COLO829 (cell line): Measurements from ENCODE around the gene JAM3.
"Not testable (repeated sequence)": the region's sequence is repeated elsewhere in the genome, so short reads cannot be mapped to it uniquely, and the experiment has no call there.

Experiments
- DNase-seq: peaks from one replicate; pipeline ENCODE4 v3.0.0; 2012; ENCODE audit warnings: low spot score

JAM3 gene

DNA sequence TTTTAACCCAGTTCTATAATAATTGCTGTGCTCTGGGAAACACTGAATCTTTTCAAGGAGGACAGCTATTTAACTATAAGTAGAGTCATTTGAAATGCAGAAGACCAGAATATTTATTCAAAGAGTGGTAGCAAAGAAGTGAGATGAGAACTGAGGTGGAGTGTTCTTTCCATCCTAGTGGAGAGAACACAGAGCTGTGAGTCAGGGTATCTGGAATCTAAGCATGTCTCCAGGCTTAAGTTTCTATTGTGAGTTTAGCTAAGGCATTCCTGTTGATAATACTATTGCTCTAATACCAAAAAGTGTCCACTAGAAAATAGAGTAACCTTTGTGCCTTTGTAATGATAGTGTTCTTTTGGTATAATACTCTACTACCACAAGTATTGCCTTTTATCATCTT is 32.4 kb downstream of the JAM3 start:
- no peak for DNase-seq

DNA sequence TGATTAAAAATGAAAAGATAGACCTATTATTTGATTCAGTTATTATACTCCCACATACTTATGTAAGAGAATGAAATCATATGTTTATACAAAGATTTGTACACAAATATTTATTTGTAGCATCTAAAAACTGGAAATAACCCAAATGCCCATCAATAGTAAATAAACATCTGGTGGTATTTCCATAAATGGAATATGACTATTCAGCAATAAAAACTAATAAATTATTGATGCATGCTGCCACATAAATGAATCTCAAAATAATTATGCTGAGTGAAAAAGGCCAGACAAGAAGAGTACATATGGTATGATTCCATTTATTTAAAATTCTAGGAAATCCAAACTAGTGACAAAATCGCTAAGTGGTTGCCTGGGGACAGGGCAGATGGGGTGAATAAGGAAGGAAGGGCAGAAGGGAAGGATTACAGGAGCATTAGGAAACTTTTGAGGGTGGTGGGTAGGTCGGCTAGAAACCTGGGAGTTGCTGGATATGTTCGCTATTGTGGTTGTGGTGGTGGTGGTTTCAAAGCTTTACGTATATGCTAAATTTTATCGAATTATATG is 41.5 kb downstream of the JAM3 start:
- DNase-seq = no peak

DNA sequence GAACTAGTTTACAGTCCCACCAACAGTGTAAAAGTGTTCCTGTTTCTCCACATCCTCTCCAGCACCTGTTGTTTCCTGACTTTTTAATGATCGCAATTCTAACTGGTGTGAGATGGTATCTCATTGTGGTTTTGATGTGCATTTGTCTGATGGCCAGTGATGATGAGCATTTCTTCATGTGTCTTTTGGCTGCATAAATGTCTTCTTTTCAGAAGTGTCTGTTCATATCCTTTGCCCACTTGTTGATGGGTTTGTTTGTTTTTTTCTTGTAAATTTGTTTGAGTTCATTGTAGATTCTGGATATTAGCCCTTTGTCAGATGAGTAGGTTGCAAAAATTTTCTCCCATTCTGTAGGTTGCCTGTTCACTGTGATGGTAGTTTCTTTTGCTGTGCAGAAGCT is 44.9 kb downstream of the JAM3 start:
- not testable (repeated sequence) for DNase-seq

DNA sequence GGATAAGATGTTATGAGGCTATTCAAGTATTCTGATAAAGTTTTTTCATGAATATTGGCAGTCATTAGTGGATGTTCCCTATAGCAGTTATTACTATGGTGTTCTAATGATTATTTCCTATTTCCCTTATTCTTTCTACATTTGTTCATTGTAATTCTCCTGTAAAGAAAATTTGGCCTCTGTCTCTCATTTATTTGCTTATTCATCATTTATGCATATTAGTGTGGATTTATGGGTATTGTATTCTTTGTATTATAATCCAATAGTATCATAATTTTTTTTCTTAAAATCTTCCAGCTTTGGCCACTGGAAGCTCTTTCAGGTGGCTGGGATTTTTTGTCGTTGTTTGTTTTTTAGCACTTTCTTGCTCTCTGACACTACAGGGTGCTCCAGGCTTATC is 47.3 kb downstream of the JAM3 start:
- DNase-seq = no peak

DNA sequence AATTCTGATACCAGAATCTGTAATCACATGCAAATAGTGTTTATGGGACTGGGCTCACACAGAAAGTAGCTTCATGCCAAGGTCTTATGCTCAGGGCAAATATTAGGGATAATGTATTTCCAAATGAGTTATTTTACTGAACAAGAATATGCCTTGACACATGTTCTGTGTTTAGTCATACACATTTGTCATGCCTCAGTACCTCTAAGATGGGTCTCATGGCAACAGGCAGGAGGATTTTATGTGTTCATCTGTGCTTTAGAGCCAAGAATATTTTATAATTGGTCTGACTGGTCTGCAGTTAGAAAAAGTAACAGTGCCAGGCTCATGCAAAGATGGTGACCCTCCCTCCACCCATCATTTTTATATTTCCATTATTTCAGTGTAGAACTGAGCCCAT is 49.1 kb downstream of the JAM3 start:
- no peak for DNase-seq

DNA sequence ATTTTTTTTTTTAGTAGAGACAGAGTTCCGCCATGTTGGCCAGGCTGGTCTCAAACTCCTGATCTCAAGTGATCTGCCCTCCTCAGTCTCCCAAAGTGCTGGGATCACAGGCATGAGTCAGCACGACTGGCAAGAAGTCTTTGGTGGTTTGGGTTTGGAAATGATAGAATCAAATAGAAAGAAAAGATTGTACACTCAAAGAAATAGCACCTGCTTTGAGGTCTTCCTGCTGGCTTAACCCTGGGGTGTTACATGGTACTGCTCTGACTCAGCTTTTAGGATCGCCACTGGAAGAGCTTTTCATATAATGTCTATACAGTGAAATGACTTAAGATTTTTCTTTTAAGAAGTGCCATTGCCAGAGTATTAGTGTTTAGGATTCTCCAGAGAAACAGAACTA is 50.2 kb downstream of the JAM3 start:
- DNase-seq = no peak

DNA sequence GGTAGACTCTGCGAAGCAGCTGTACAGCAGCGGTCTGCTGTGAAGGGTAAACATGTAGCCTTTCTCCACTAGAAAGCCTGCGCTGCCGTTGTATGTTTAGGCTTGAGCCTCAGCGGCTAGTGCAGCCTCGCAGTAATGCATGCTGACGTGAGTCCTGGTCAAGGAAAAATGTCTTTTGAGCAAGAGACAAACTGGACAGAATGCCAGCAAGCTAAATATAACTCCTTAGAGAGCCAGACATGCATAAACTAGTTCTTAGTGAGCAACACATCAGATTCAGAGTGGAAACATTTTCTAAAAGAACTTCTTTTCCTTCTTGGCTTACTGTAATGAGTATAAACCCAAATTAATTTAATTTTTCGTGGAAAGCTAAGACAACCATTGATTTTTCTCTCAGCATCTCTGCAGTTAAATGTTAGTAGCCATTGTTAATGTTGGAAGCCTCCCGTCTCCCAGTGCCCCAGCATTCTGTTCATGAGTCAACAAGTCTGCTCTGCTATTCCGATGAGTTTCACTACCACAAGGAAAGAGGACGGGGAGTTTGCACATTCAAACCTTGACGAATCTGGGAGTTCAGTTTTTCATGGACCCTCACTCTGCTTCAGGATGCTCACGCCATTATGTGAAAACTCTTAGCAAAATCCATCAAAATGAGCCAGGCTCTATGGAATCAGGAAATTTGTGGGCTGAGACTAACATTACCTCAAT is 51.4 kb downstream of the JAM3 start:
- DNase-seq = no peak

DNA sequence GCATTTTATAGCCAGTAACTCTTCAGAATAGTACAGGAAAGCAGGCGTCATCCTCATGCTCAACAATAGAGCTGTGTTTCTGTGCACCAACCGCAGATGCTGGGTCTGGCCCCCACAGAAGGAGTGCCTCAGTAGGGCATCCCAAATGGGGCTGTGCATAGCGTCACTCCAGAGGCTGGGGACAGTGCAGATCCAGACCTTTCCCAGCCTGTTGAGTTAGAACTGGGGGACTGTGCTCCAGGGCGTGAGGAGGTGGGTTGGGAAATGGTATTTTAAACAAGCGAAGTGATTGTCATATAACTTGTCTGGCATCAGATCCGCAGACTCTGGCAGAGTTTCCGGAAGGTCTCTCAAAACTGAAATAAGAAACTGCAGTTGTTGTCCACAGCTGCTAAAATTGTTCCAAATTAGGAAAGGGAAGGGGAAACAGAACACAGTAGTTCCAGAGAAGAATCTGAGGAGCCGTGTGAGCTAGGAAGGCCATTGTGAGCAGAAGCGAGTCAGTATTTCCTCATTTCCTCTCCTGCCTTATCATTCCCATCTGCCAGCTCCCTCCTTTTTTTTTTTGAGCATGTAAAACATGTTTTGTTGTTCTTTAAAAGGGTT is 52.2 kb downstream of the JAM3 start:
- peak; percentile 58 for DNase-seq

DNA sequence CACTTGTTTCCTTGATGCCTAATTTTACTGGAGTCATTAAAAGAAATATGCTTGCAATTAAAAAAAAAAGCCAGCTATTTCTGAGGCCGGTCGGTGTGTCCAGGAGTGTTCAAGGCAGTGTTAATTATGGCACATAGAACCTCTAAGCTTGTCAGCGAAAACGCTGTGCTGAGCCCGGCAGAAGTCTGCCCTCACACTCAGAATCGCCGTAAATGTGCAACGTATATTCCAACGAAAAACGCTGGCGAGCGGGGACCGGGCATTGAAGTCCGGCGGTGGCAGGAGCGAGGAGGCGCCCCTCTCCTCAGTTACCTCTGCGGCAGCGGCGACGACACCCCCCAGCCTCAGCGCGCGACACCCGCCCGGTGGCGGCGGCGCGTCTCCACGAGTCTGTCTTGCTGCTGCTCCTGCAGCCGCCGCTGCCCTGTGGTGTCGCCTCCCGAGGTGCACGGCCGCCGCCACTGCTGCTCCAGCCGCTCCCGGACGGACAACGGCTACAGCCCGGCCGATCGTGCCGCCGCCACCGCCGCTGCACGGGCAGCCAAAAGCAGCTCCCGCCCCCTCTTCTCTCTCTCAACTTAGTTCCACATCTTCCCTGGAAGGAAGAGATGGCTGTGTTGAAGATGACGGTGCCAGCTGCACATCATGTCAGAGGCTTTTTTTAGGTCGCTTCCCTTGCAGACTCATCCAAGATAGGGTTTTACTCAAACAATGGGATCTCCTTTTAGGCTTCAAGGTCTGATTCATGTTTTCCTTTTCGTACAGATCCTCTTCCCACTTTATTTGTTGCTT is 56.0 kb downstream of the JAM3 start:
- DNase-seq = no peak

DNA sequence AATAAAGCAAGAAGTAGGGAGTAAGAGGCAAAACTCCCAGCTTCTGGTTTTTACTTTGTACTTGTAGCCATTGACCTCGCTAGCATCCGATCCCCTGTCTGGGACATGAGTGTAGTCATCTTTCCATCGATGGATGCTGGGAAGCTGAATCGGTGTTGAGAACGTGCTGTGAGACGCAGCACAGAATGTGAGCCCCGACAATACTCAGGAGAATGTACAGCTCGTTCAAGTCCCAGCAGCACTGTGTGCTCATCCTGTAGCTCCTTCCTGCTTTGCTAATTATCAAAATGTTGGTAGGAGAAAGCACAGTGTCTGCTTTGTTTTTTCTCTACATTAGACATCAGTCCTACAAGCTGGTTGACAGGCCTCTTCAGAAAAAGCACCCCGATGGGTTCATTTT is 56.6 kb downstream of the JAM3 start:
- no peak for DNase-seq

DNA sequence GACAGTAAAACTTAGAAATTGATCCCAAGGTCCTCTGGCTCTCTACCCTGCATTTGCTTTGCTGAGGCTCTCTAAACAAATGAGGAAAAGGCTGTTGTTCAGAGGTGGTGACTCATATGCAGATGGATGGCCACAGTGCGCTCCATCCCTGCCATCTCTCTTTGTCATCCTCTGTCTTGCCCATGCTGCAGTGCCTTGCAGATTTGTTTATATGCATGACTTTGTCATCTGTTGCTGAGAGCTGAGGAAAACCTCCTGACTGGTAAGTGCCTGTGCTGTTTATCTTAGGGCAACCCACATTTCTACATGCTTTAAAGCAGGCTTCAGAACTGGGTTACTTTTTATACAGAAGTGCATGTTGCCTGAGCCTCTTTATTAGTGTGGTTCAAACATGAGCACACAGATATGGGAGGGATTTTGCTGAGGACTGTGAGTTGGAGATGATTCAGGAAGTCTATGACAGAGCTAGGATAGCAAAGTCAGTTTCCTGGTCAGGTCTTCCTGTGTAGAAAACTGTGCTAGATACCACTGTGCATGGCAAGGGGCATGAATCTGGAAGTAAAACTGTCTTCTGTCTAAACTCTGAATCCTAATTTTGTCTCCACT is 57.4 kb downstream of the JAM3 start:
- no peak for DNase-seq

DNA sequence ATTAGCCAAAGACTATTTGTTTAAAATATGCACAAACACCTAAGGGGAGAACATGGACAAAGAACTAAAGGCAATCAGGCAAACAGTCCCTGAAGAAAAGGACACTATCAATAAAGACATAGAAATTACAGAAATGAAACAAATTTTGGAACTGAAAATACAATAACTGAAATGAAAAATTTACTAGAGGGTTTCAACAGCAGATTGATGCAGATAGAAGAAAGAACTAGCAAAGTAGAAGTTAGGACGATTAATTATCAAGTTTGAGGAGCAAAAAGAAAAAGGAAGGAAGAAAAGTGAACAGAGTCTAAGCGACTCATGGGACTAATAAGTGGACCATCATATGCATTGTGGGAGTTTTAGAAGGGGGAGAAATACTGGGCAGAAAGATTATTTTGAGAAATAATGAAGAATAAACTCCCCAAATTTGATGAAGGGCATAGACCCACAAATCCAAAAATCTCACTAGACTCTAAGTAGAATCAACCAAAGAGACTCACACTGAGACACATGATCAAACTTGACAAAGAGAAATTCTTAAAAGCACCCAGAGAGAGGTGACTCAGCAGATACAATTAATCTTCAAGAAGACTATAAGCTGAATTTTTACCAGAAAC is 62.9 kb downstream of the JAM3 start:
- DNase-seq = no peak

DNA sequence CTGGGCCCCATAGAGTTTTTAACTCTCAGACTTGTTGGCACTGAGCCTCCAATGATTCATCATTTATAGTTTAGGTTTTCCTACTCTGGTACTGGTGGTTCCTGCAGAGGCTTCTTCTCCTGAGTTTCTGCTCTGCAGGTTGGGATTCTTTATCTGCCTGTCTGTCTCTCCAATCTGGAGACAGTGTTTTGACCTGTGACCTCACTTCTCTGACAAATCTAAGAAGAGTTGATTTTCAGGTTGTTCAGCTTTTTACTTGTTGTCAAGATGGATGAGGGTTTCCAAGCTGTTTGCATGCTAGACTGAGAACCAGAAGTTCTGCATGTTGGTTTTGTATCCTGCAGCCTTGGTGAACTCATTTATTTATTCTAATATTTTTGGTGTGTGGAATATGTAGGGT is 63.9 kb downstream of the JAM3 start:
- no peak for DNase-seq

DNA sequence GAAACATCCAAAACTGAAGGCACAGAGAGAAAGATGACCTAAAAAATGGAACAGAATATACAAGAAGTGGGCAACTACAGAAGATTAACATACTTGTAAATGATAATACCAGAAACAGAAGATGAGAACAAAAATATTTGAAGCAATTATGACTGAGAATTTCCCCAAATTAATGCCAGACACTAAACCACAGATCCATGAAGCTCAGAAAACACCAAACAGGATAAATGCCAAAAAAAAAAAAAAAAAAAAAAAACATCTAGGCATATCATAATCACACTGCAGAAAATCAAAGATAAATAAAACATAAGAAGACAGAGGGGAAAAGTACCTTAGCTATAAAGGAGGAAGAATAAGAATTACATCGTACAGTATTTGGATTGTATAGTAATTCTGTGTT is 65.3 kb downstream of the JAM3 start:
- no peak for DNase-seq

DNA sequence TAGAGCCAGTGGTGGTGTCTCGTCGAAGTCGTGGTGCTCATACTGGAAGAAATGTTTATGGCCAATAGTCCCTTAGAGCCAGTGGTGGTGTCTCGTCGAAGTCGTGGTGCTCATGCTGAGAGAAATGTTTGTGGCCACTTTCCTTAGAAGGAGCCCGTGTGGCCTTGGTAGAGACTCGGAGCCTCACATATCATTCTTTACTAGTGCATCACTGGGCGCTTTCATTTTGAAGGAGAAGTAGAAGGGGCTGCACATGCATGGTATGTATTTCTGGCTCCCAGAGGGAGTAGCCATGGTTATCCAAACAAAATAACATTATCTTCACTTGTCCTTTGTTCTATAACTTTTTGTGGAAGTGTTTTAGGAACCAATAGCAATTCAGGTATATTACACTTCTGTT is 69.5 kb downstream of the JAM3 start:
- no peak for DNase-seq

DNA sequence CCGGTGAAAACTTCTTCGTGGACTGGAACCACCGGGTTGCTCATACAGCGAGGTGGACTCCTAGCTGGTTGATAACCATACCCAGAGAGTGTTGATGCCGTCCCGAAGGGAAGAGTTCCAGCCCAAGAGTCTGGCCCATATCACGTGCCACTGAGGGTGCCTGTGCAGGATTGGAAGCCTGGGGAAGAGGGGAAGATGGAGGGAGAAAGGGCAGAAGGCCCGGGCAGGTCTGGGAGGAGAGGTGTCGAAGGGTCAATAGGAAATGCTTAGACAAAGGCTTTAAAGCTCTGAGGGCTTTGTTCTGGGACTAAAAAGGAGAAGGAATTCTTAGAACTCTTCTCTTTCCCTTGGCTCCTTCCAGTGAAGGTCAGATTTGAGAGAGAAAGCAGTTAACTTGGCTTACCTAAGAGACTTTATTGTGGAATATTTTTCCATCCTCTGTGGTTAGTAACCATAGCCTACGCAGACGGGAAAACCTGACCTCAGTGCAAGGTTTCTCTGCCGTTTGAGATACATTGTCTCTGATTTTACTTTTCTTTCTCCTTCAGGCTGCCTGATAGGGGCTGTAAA is 70.5 kb downstream of the JAM3 start:
- DNase-seq = no peak

DNA sequence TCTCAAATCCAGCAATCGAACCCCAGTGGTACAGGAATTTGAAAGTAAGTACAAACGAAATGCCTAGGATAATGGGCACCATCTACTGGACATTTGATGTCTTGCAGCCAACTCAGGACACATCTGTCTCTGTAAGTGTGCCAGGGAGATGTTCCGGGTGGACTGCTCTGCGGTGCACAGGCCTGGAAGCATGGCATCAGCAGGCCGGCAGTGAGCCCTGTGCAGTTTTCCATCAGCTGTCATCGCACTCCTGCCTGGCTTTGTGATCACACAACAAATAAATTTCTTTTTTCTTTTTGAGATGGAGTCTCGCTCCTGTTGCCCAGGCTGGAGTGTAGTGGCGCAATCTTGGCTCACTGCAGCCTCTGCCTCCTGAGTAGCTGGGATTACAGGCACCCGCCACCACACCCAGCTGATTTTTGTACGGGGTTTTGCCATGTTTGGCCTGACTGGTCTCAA is 71.0 kb downstream of the JAM3 start:
- DNase-seq = peak; percentile 74

DNA sequence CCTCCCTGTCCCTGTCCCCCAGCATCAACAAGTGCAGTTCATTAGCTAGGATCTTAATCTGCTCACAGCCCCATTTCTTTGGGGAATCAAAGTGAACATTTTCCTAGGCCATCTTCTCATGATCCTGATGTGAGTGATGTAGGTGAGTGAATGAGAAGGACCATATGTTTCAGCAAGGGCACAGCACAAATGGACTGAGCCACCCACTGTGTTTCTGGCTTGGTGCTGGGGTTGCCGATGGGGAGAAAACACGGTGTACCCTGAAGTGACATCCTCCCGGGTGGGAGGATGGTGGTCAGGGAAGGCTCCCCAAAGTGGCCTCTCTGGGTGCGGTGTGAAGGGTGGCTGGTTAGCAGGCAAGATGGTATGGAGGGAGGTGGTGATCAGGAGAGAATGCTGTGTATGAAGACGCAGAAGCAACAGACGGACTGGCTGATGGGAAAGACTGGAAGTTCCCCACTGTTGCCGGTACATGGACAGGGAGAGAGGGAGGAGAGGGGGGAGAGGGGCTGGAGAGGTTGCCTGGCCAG is 72.2 kb downstream of the JAM3 start:
- DNase-seq = no peak

DNA sequence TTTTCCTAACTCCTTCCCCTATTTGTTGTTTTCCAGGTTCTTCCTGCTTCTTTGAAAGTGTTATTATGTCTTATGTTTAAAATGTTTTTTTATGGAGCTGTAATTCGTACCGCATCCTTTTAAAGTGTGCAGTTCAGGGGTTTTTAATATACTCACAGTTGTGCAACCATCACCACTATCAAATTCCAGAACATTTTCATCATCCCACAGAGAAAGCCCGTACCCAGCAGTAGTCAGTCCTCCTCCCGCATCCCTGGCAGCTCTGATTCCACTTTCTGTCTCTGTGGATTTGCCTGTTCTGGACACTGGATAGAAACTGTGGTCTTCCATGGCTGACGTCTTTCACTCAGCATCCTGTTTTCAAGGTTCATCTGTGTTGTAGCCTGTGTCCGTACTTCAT is 73.7 kb downstream of the JAM3 start:
- DNase-seq = no peak

DNA sequence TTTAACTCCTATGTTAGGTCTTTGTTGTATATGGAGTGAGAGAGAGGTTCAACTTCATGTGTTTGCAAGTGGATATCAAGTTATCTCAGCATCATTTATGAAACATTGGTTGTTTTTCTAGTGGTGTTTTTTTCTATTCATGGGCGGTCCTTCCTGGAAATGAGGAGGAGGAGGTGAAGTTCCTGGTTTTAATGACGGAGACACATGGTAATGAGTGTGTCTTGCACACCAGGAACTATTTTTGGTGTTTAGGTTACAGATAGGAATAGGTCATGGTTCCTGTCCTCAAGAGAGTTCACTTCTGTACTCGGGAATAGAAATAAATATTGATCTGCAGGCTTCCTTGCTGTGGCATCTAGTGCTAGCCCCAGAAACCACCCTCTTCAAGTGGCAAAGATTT is 74.9 kb downstream of the JAM3 start:
- no peak for DNase-seq

DNA sequence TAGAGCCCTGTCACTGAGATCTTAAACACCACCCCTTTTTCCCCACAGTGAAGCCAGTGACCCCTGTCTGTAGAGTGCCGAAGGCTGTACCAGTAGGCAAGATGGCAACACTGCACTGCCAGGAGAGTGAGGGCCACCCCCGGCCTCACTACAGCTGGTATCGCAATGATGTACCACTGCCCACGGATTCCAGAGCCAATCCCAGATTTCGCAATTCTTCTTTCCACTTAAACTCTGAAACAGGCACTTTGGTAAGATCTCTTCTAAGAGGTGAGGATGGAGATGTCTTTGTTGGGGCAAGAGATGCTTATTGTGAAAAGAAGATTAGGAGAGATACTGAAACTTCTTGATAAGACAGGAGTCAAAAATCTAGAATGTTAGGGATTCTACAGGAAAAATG is 75.9 kb downstream of the JAM3 start:
- DNase-seq = no peak

DNA sequence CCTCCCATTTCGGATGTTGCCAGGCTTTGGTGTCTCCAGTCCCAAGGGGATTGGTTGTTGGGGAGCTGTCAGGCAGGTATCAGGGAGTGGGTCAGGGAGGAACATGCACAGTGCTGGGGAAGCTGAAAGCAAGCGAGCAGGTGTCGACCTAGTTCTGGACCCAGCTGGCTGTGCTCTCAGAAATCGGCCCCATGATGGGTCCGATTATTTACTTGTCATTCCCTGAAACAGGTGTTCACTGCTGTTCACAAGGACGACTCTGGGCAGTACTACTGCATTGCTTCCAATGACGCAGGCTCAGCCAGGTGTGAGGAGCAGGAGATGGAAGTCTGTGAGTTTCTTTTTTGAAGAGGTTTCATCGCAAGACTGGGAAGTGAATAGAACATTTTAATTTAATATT is 76.8 kb downstream of the JAM3 start:
- DNase-seq = no peak
